Epithelial cell of proximal tubule (primary cell): Measurements from ENCODE around the gene SHISA8. TPM values are rescaled to one million over a fixed set of nuclear protein-coding genes. Genes with fewer than 3 reads are reported as not detected.

Experiments
- DNase-seq: peaks from one replicate; pipeline ENCODE4 v3.0.0-alpha.2; 2011; ENCODE audit warnings: low read depth
- H3K4me3 ChIP-seq: 2 replicates; pipeline ENCODE4 v1.5.1; 2011; ENCODE audit warnings: low read depth, mild to moderate bottlenecking, low read length
- CTCF ChIP-seq: conservative IDR thresholded peaks from 2 replicates; pipeline ENCODE4 v1.5.1; 2012; ENCODE audit warnings: low read depth, mild to moderate bottlenecking, low read length
- total RNA-seq: library from RNA; depleted of rRNA; stranded (reverse); fragments of >200 nt; gene quantifications from 2 replicates; pipeline ENCODE4 v1.2.3, GENCODE V29; 2015

The SHISA8 gene
- total RNA-seq, 1 donor from 2014 or later = not detected

- H3K4me3 ChIP-seq = no peak overlapping the region
- TF ChIP-seq CTCF = no peak
- no peak for DNase-seq
Measured at GRCh38 chr22:41863472-41863871, 51.4 kb downstream of the SHISA8 start.

GRCh38 chr22:41862530-41863266 lies 52.2 kb downstream of the SHISA8 start:
- no peak for TF ChIP-seq CTCF
- DNase-seq = no peak
- H3K4me3 ChIP-seq = no peak overlapping the region

GRCh38 chr22:41862160-41862529 lies 52.7 kb downstream of the SHISA8 start:
- DNase-seq = no peak
- no peak for TF ChIP-seq CTCF
- no peak overlapping the region for H3K4me3 ChIP-seq

Other genes with a start within 250 kb of the SHISA8 start
- 183 and 246 TPM in 2 replicates for gene SNU13, start 226.2 kb downstream of the SHISA8 start, total RNA-seq
- gene MEI1, start 215.6 kb downstream of the SHISA8 start, total RNA-seq = 0.14 and 0.35 TPM in 2 replicates
- gene CCDC134, start 114.4 kb downstream of the SHISA8 start, total RNA-seq = 17.8 and 21.7 TPM in 2 replicates
- gene SREBF2, start 82.0 kb downstream of the SHISA8 start, total RNA-seq = 61.1 and 73.4 TPM in 2 replicates
- gene TNFRSF13C, start 11.7 kb upstream of the SHISA8 start, total RNA-seq = 1.0 TPM in 1 of 2 replicates, not detected in the other
- 58.2 and 68.1 TPM in 2 replicates for gene CENPM, start 32.1 kb upstream of the SHISA8 start, total RNA-seq
- 0.06 and 0.14 TPM in 2 replicates for gene SEPTIN3, start 54.4 kb upstream of the SHISA8 start, total RNA-seq
- 0.17 TPM in 1 of 2 replicates, not detected in the other for gene WBP2NL, start 83.7 kb upstream of the SHISA8 start, total RNA-seq
- 38.9 and 41.2 TPM in 2 replicates for gene NAGA, start 155.7 kb upstream of the SHISA8 start, total RNA-seq
- 10.9 and 11.2 TPM in 2 replicates for gene PHETA2, start 159.2 kb upstream of the SHISA8 start, total RNA-seq
- 1.1 and 3.0 TPM in 2 replicates for gene SMDT1, start 164.6 kb upstream of the SHISA8 start, total RNA-seq
- gene NDUFA6, start 175.7 kb upstream of the SHISA8 start, total RNA-seq = 91.0 and 108 TPM in 2 replicates
- gene CYP2D6, start 215.7 kb upstream of the SHISA8 start, total RNA-seq = 0.14 and 0.29 TPM in 2 replicates